GM12872 (cell line): ENCODE measurements around the gene RPS6KL1.

Source experiments
- CTCF ChIP-seq: IDR thresholded peaks from 3 replicates; pipeline ENCODE4 v1.5.1; 2011; ENCODE audit warnings: low read depth, mild to moderate bottlenecking, low read length, moderate library complexity; ENCODE audit not compliant: insufficient read depth

The RPS6KL1 gene, protein sequence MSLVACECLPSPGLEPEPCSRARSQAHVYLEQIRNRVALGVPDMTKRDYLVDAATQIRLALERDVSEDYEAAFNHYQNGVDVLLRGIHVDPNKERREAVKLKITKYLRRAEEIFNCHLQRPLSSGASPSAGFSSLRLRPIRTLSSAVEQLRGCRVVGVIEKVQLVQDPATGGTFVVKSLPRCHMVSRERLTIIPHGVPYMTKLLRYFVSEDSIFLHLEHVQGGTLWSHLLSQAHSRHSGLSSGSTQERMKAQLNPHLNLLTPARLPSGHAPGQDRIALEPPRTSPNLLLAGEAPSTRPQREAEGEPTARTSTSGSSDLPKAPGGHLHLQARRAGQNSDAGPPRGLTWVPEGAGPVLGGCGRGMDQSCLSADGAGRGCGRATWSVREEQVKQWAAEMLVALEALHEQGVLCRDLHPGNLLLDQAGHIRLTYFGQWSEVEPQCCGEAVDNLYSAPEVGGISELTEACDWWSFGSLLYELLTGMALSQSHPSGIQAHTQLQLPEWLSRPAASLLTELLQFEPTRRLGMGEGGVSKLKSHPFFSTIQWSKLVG

GRCh38 chr14:74922752-74923401 lies at the start of gene RPS6KL1:
Gene RPS6KL1 (minus strand): TSS chr14:74923260. CDS start chr14:74921541, 1,719 bp downstream.
- TF ChIP-seq CTCF = no peak

- no peak for TF ChIP-seq CTCF
Measured at GRCh38 chr14:74968811-74969210, 45.8 kb upstream of the RPS6KL1 start.

DNA sequence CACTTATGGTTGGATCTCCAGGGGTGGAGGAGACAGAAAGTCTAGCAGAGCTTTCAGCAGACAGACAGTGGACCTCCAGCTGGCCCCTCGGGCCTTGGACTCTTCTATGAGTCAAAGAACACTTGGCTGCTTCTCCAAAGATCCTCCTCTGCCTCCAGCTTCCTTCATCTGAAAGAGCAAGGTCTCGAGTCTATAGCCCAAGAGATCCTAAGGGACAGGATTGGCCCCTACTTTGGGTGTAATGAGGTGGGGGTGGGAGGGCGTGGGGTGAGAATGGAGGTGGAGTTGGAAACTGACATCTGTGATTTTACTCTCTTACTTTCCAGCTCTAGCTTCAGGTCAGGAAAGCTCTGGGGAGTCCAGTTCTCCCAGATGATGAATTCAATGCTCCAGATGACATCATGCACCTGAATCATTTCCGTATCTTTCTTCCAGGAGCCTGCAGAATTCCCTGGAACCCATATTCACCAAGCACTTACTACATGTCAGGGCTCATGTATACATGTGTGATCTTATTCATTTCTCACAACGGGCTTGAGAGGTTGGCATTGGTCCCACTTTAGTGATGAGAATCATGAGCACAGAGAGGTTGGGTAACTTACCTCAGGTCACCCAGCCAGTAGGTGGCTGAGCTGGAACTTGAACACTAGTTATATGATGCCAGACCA lies 42.6 kb upstream of the RPS6KL1 start:
- no peak for TF ChIP-seq CTCF

DNA sequence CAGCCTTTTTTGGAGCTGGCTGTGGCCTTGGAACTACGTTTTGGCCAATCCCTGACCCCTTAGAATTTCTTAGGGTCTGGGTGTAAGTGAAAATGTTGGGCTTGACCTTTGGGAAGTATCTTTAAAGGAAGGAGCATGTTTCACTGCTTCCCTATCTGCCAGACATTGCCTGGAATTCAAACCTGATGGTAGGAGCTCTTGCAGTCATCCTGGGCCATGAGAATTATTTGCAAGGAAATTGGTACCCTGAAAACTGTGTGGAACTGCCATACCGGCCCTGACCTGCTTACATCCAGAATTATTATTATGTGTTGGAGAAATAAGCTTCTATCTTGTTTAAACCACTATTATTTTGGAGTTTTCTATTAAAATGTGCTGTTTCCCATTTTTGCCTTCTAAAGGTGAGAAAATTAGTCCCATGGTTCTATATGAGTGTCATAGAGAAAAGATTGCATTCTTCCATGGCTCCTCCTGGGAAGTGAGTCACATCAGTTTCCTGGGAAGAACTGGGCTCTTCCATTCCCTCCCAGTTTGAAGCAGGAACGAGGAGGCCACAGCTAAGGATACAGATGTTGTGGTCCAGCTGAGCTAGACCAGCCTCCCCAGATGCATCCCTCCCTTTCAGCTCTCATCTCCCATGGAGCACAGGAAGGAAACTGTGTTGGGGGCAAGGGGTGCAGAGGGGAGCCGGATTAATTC lies 41.9 kb upstream of the RPS6KL1 start:
- no peak for TF ChIP-seq CTCF

DNA sequence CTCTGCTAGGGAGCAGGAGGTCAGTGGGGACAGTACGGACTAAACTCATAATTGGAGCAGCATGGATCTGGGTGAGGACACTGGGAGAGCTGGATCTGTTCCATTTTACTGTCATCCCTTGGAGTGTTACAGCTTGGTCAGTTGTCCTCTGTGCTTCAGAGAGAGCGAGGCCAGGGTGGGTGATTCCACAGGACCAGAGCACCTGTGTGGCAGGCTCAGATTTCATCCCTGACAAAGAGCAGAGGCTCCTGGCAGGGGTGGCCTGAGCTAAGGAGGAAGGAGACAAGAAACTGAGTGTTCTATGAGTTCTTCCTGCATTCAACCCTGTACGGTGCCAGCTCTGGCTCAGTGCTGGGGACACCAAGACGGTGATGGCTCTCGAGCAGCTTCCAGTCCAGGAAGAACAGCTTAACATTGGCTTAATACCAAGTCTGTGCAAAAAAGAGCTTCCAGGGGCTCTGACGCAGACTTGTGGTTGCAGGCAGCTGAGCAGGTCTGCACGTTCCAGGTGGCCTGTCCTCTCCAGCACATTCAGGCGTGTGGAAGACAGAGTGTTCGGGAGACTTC lies 40.7 kb upstream of the RPS6KL1 start:
- no peak for TF ChIP-seq CTCF

DNA sequence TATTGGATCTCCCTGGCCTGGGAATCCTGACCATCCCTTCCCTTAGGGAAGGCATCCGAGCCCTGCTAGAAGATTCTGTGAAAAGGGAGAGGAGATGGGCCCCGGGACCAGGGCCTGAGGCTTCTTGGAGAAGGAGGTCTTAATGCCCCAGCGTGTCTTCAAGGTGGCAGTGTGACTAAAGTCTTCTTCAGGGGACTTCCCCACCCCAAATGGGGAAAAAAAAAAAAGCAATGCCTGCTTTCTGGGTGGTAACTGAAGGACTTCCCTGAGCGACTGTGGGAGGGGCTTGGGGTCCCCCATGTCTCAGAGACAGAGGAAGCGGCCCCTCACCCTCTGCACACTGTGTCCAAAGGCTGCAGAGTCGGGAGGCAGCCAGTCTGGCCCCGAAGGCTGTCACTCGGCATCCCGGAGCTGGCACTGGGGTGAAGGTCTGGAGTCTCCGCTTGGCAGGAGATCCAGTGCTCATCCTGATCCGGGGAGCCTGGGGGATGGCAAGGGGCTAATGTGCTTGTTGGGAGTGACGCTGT lies 40.2 kb upstream of the RPS6KL1 start:
- TF ChIP-seq CTCF = no peak
